GM12891 (cell line): ENCODE measurements around the gene USP46.

Source experiments
- PAX5 ChIP-seq: IDR thresholded peaks from 2 replicates; pipeline ENCODE4 v1.6.1; 2011; ENCODE audit warnings: low read length, moderate library complexity, mild to moderate bottlenecking; ENCODE audit not compliant: insufficient read depth, severe bottlenecking
- POLR2A ChIP-seq: IDR thresholded peaks from 2 replicates; pipeline ENCODE4 v1.6.1; 2011; ENCODE audit warnings: low read depth, low read length, control low read depth
- POLR2AphosphoS5 ChIP-seq: IDR thresholded peaks from 2 replicates; pipeline ENCODE4 v1.6.1; 2011; ENCODE audit warnings: low read depth, low read length, control low read depth
- POU2F2 ChIP-seq: IDR thresholded peaks from 2 replicates; pipeline ENCODE4 v1.6.1; 2011; ENCODE audit warnings: low read depth, mild to moderate bottlenecking, control low read depth, low read length, moderate library complexity
- SPI1 ChIP-seq: IDR thresholded peaks from 2 replicates; pipeline ENCODE4 v1.6.1; 2011; ENCODE audit warnings: low read depth, low read length, control low read depth
- TAF1 ChIP-seq: IDR thresholded peaks from 2 replicates; pipeline ENCODE4 v1.6.1; 2011; ENCODE audit warnings: low read depth, low read length, control low read depth

DNA sequence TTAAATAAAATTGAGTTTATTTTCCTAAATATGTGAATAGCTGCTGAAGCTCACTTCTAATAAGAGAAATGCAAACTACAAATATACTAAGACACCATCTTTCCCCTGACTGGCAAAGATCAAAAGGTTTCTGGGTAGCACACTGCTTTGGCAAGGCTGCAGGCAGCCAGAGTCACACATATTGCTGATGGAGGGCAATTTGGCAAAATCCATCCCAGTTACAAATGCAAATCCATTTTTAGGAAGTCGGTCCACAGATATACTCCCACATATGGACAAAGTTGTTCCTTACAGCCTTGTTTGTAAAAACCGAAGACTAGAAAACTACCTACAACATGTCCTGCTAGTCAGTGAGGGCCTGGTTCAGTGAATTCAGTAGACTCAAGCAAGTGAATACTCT, 12.4 kb downstream of the USP46 start:
- TF ChIP-seq POLR2A (no peak), POLR2AphosphoS5 (no peak), SPI1 (no peak), TAF1 (no peak), PAX5 (no peak), POU2F2 (no peak)
